HK-2 (cell line): Measurements from ENCODE around the gene SLC8B1.
"Not testable (repeated sequence)": the region's sequence is repeated elsewhere in the genome, so short reads cannot be mapped to it uniquely, and the experiment has no call there.

Source experiments
- DNase-seq: peaks from one replicate; pipeline ENCODE4 v3.0.0-alpha.2; 2018; ENCODE audit not compliant: unreplicated experiment

Gene SLC8B1

GRCh38 chr12:113358381-113359132 is 23.6 kb upstream of the SLC8B1 start, which contains the start of gene PLBD2:
TSS of gene PLBD2 (plus strand) at chr12:113358587. CDS start at chr12:113358601, 14 bp downstream.
- peak; percentile 95 for DNase-seq

- not testable (repeated sequence) for DNase-seq
Observed at GRCh38 chr12:113354192-113354591, 19.3 kb upstream of the SLC8B1 start.

- no peak for DNase-seq
Observed at GRCh38 chr12:113351089-113351488, 16.2 kb upstream of the SLC8B1 start.

- no peak for DNase-seq
Observed at GRCh38 chr12:113348849-113349536, 14.1 kb upstream of the SLC8B1 start.

GRCh38 chr12:113347892-113348291 is 13.0 kb upstream of the SLC8B1 start:
- no peak for DNase-seq

- no peak for DNase-seq
Observed at GRCh38 chr12:113347107-113347506, 12.2 kb upstream of the SLC8B1 start.

- no peak for DNase-seq
Observed at GRCh38 chr12:113346353-113346752, 11.4 kb upstream of the SLC8B1 start.

GRCh38 chr12:113345318-113345717 is 10.4 kb upstream of the SLC8B1 start:
- DNase-seq: no peak

- no peak for DNase-seq
Observed at GRCh38 chr12:113341535-113341934, 6.6 kb upstream of the SLC8B1 start.

GRCh38 chr12:113340061-113340460 is 5.2 kb upstream of the SLC8B1 start:
- no peak for DNase-seq

- no peak for DNase-seq
Observed at GRCh38 chr12:113339540-113339939, 4.6 kb upstream of the SLC8B1 start.

GRCh38 chr12:113333877-113334785 is 778 bp downstream of the SLC8B1 start:
- no peak for DNase-seq

GRCh38 chr12:113333418-113333750 is 1.5 kb downstream of the SLC8B1 start:
- no peak for DNase-seq

GRCh38 chr12:113332688-113333417 is 2.1 kb downstream of the SLC8B1 start:
- no peak for DNase-seq

- no peak for DNase-seq
Observed at GRCh38 chr12:113330505-113330904, 4.4 kb downstream of the SLC8B1 start.

GRCh38 chr12:113329791-113330417 is 5.0 kb downstream of the SLC8B1 start:
- DNase-seq: no peak

GRCh38 chr12:113329022-113329790 is 5.7 kb downstream of the SLC8B1 start:
- DNase-seq: no peak

- no peak for DNase-seq
Observed at GRCh38 chr12:113328368-113328889, 6.5 kb downstream of the SLC8B1 start.

GRCh38 chr12:113326775-113327395 is 8.0 kb downstream of the SLC8B1 start:
- DNase-seq: no peak

- no peak for DNase-seq
Observed at GRCh38 chr12:113325916-113326315, 9.0 kb downstream of the SLC8B1 start.
